Right atrium auricular region (tissue), 2 donors: ENCODE data around the gene BCKDHB. TPM values are rescaled to one million over a fixed set of nuclear protein-coding genes. Genes with fewer than 3 reads are reported as not detected.

Experiments used
- DNase-seq: peaks from one replicate; pipeline ENCODE4 v3.0.0-alpha.2; 2019; ENCODE audit warnings: low spot score
- H3K27ac ChIP-seq, 2 donors: fragments of 200-600 bp; sonication (generic); 1 replicate in 1 of 2; 2 replicates in 1 of 2; pipeline ENCODE4 v1.5.1; 2016 to 2019
- H3K27me3 ChIP-seq, 2 donors: fragments of 200-600 bp; sonication (generic); one replicate each; pipeline versions ENCODE4 v1.5.1 to v1.6.0; 2017 to 2019
- H3K36me3 ChIP-seq: fragments of 200-600 bp; sonication (generic); one replicate; pipeline ENCODE4 v1.5.1; 2016
- H3K4me1 ChIP-seq, 2 donors: fragments of 200-600 bp; sonication (generic); one replicate each; pipeline versions ENCODE4 v1.5.1 to v1.6.0; 2017 to 2019
- H3K4me3 ChIP-seq, 2 donors: fragments of 200-600 bp; sonication (generic); 1 replicate in 1 of 2; 2 replicates in 1 of 2; pipeline ENCODE4 v1.5.1; 2017 to 2019; ENCODE audit warnings: mild to moderate bottlenecking in 1 of 2, moderate library complexity in 1 of 2
- H3K9me3 ChIP-seq, 2 donors: fragments of 200-600 bp; sonication (generic); one replicate each; pipeline ENCODE4 v1.5.1; 2019
- CTCF ChIP-seq, 2 donors: fragments of 200-600 bp; sonication (generic); IDR thresholded peaks; one replicate each; pipeline ENCODE4 v1.5.1; 2019; ENCODE audit warnings: antibody characterized with exemption in 2 of 2
- total RNA-seq, 2 donors: library from RNA; depleted of rRNA; stranded (reverse); fragments of >200 nt; gene quantifications; one replicate each; pipeline ENCODE4 v1.1.0, GENCODE V29; 2016

The BCKDHB gene
- total RNA-seq, 2 donors from 2014 or later: 8.1 to 23.3 TPM

GRCh38 chr6:80263585-80263984 is 157.1 kb downstream of the BCKDHB start:
- H3K27ac ChIP-seq: no peak overlapping the region
- H3K36me3 ChIP-seq: no peaks in the 10 kb centered on the region
- H3K4me1 ChIP-seq: no peaks in the 10 kb centered on the region
- no peak overlapping the region for H3K4me3 ChIP-seq
- DNase-seq: no peak
- H3K9me3 ChIP-seq: no peaks in the 10 kb centered on the region
- TF ChIP-seq CTCF (IDR thresholded peaks at IDR 0.05): no peak
- H3K27me3 ChIP-seq: no peaks in the 10 kb centered on the region

GRCh38 chr6:80268865-80269730 is 162.6 kb downstream of the BCKDHB start:
- H3K36me3 ChIP-seq: no peaks in the 10 kb centered on the region
- DNase-seq: no peak
- H3K4me1 ChIP-seq: no peaks in the 10 kb centered on the region
- no peaks in the 10 kb centered on the region for H3K9me3 ChIP-seq
- H3K27me3 ChIP-seq: no peaks in the 10 kb centered on the region
- H3K4me3 ChIP-seq: no peak overlapping the region
- TF ChIP-seq CTCF (IDR thresholded peaks at IDR 0.05): no peak
- H3K27ac ChIP-seq: peak overlapping the region in 1 of 2 donors; percentile 16

- Histone ChIP-seq H3K36me3 (no peaks in the 10 kb centered on the region), H3K27ac (peak overlapping the region in 1 of 2 donors; percentile 11), H3K9me3 (no peaks in the 10 kb centered on the region), H3K4me3 (no peak overlapping the region), H3K27me3 (no peaks in the 10 kb centered on the region), H3K4me1 (no peaks in the 10 kb centered on the region)
- DNase-seq: no peak
- TF ChIP-seq CTCF (IDR thresholded peaks at IDR 0.05): no peak
Observed at GRCh38 chr6:80271074-80271473, 164.6 kb downstream of the BCKDHB start.

- DNase-seq: no peak
- H3K27ac ChIP-seq: no peak overlapping the region
- no peak for TF ChIP-seq CTCF (IDR thresholded peaks at IDR 0.05)
Observed at GRCh38 chr6:80272988-80273387, 166.5 kb downstream of the BCKDHB start.

GRCh38 chr6:80276861-80277260 is 170.4 kb downstream of the BCKDHB start:
- no peaks in the 10 kb centered on the region for H3K27me3 ChIP-seq
- no peaks in the 10 kb centered on the region for H3K9me3 ChIP-seq
- no peaks in the 10 kb centered on the region for H3K36me3 ChIP-seq
- H3K4me1 ChIP-seq: no peaks in the 10 kb centered on the region
- TF ChIP-seq CTCF (IDR thresholded peaks at IDR 0.05): no peak
- no peak for DNase-seq
- no peak overlapping the region for H3K4me3 ChIP-seq
- no peak overlapping the region for H3K27ac ChIP-seq

More at GRCh38 chr6:80272988-80273387, 166.5 kb downstream of the BCKDHB start:
- Histone ChIP-seq H3K36me3 (no peaks in the 10 kb centered on the region), H3K4me3 (no peak overlapping the region), H3K4me1 (no peaks in the 10 kb centered on the region), H3K9me3 (no peaks in the 10 kb centered on the region), H3K27me3 (no peaks in the 10 kb centered on the region)
